Caco-2 (cell line): ENCODE data around the gene RGSL1. TPM values are rescaled to one million over a fixed set of nuclear protein-coding genes. Genes with fewer than 3 reads are reported as not detected.

ENCODE experiments used
- BruUV-seq: library from RNA; stranded (reverse); fragments of 400-500 nt; replicated peaks from 2 replicates; lab custom pipeline; 2021; lab: Mats Ljungman, UMichigan
- CTCF ChIA-PET: fragments of 300-600 bp; sonication (Branson Sonifier 250); formaldehyde crosslinking; loops from one replicate; lab custom pipeline; 2022; ENCODE audit warnings: antibody characterized with exemption; lab: Charles Lee
- POLR2A ChIA-PET: fragments of 300-600 bp; sonication (Branson Sonifier 250); formaldehyde crosslinking; loops from one replicate; lab custom pipeline; 2022; ENCODE audit warnings: antibody characterized with exemption; lab: Charles Lee
- DNase-seq, 2 experiments: peaks; one replicate each; pipeline versions ENCODE4 v3.0.0 to v3.0.0-alpha.2; 2020 to 2022
- H3K27me3 ChIP-seq: replicated peaks from 2 replicates; pipeline ENCODE4 v1.6.0; 2011; ENCODE audit warnings: low read length; ENCODE audit not compliant: control insufficient read depth, insufficient read depth
- H3K36me3 ChIP-seq: 2 replicates; pipeline ENCODE4 v1.5.1; 2011; ENCODE audit warnings: low read length; ENCODE audit not compliant: control insufficient read depth, insufficient read depth
- H3K4me1 ChIP-seq: fragments of 250-450 bp; sonication (Bioruptor Pico); 2 replicates; pipeline ENCODE4 v1.5.1; 2020; ENCODE audit warnings: mild to moderate bottlenecking
- H3K4me3 ChIP-seq: 2 replicates; pipeline ENCODE4 v1.5.1; 2011; ENCODE audit warnings: low read depth, mild to moderate bottlenecking, control low read depth, low read length
- H3K9me3 ChIP-seq: fragments of 250-450 bp; sonication (Bioruptor Pico); 2 replicates; pipeline ENCODE4 v1.5.1; 2020; ENCODE audit warnings: mild to moderate bottlenecking, moderate library complexity
- H3K27ac Mint-ChIP-seq: one replicate; pipeline ENCODE4 v1.8.0; 2022; ENCODE audit warnings: mixed read lengths; ENCODE audit not compliant: unreplicated experiment
- H3K27me3 Mint-ChIP-seq: one replicate; pipeline ENCODE4 v1.8.0; 2022; ENCODE audit warnings: mixed read lengths; ENCODE audit not compliant: insufficient read depth, unreplicated experiment
- H3K36me3 Mint-ChIP-seq: one replicate; pipeline ENCODE4 v1.8.0; 2022; ENCODE audit warnings: mild to moderate bottlenecking, mixed read lengths; ENCODE audit not compliant: insufficient read depth, unreplicated experiment
- H3K4me1 Mint-ChIP-seq: one replicate; pipeline ENCODE4 v1.8.0; 2022; ENCODE audit warnings: low read depth, mixed read lengths; ENCODE audit not compliant: unreplicated experiment
- H3K4me3 Mint-ChIP-seq: one replicate; pipeline ENCODE4 v1.8.0; 2022; ENCODE audit warnings: mild to moderate bottlenecking, moderate library complexity, mixed read lengths; ENCODE audit not compliant: unreplicated experiment
- H3K9me3 Mint-ChIP-seq: one replicate; pipeline ENCODE4 v1.8.0; 2022; ENCODE audit warnings: mixed read lengths; ENCODE audit not compliant: unreplicated experiment
- CTCF ChIP-seq, 2 experiments: fragments of 200-600 bp in 1 of 2; IDR thresholded peaks; 1 replicate in 1 of 2; 2 replicates in 1 of 2; pipeline versions ENCODE4 v1.5.1 to v1.8.0; 2011 to 2022; ENCODE audit warnings: antibody characterized with exemption in 1 of 2, control low read depth in 1 of 2, inconsistent platforms in 1 of 2, low read depth in 1 of 2, low read length in 1 of 2, mild to moderate bottlenecking in 1 of 2, moderate library complexity in 1 of 2; ENCODE audit not compliant: insufficient read depth in 1 of 2, severe bottlenecking in 1 of 2, unreplicated experiment in 1 of 2
- intact Hi-C: fragments of 100-400 bp; cut with micrococcal nuclease; formaldehyde crosslinking; loops from one replicate; pipeline ENCODE4 v1.10.0; 2022; ENCODE audit not compliant: unreplicated experiment
- total RNA-seq: library from RNA; stranded (reverse); gene quantifications from 2 replicates; pipeline ENCODE4 v1.2.3, GENCODE V29; 2022

Gene RGSL1
- total RNA-seq, 1 experiment from 2014 or later = not detected

- Histone ChIP-seq H3K9me3 (no peaks in the 10 kb centered on the region), H3K27me3 (no peaks in the 10 kb centered on the region), H3K4me1 (peaks cover 5% of the 10 kb centered on the region; the same call in 1 of the 2 replicates), H3K36me3 (peaks cover 3% of the 10 kb centered on the region), H3K4me3 (no peak overlapping the region)
- intact Hi-C loops = loop anchor here (1.0 kb wide), 2 partner anchors 156 to 180 kb away; no protein-coding TSS in a partner anchor
- H3K36me3 Mint-ChIP-seq = peaks cover 6% of the 10 kb centered on the region
- no peak overlapping the region for H3K27ac Mint-ChIP-seq
- no peaks in the 10 kb centered on the region for H3K9me3 Mint-ChIP-seq
- H3K4me1 Mint-ChIP-seq = no peaks in the 10 kb centered on the region
- no peak for TF ChIP-seq CTCF (IDR thresholded peaks at IDR 0.05; ENCODE audit: insufficient read depth in 1 of 2, low read depth in 1 of 2, low read length in 1 of 2, severe bottlenecking in 1 of 2, unreplicated experiment in 1 of 2)
- no peaks in the 10 kb centered on the region for H3K27me3 Mint-ChIP-seq
- CTCF ChIA-PET = interaction anchor here (1.2 to 10.4 kb wide), 3 partner anchors 13 to 183 kb away, joined by 4 to 265 read pairs (median 10); partner anchors contain the start of gene RNASEL
- no TSS peak for BruUV-seq
- POLR2A ChIA-PET = no interaction called here
- DNase-seq = no peak
- no peak overlapping the region for H3K4me3 Mint-ChIP-seq
Observed at GRCh38 chr1:182601913-182602312, 152.0 kb downstream of the RGSL1 start.

GRCh38 chr1:182602935-182603645 lies 153.1 kb downstream of the RGSL1 start:
- CTCF ChIA-PET = interaction anchor here (1.4 to 3.1 kb wide), 2 partner anchors 180 to 184 kb away, joined by 7 to 28 read pairs; no protein-coding TSS in a partner anchor
- Mint-ChIP-seq H3K27ac (no peak overlapping the region), H3K9me3 (no peaks in the 10 kb centered on the region)

More at GRCh38 chr1:182602935-182603645, 153.1 kb downstream of the RGSL1 start:
- peak overlapping the region; percentile 73 for H3K4me3 Mint-ChIP-seq
- H3K4me1 Mint-ChIP-seq = no peaks in the 10 kb centered on the region
- Histone ChIP-seq H3K9me3 (no peaks in the 10 kb centered on the region), H3K4me1 (peaks cover 5% of the 10 kb centered on the region; the same call in 1 of the 2 replicates), H3K36me3 (peaks cover 3% of the 10 kb centered on the region), H3K27me3 (no peaks in the 10 kb centered on the region), H3K4me3 (no peak overlapping the region; the same call in 1 of the 2 replicates)
- H3K27me3 Mint-ChIP-seq = no peaks in the 10 kb centered on the region
- POLR2A ChIA-PET = interaction anchor here (1.4 kb wide), 1 partner anchor 180 kb away, joined by 3 read pairs; no protein-coding TSS in a partner anchor
- no TSS peak for BruUV-seq
- intact Hi-C loops = no loop called here
- no peak for TF ChIP-seq CTCF (IDR thresholded peaks at IDR 0.05; ENCODE audit: insufficient read depth in 1 of 2, low read depth in 1 of 2, low read length in 1 of 2, severe bottlenecking in 1 of 2, unreplicated experiment in 1 of 2)
- peaks cover 6% of the 10 kb centered on the region for H3K36me3 Mint-ChIP-seq
- no peak for DNase-seq
